ENCODE measurements around the gene PLD4.
"Not testable (repeated sequence)": the region's sequence is repeated elsewhere in the genome, so short reads cannot be mapped to it uniquely, and the experiment has no call there.

PLD4 gene

GRCh38 chr14:104898870-104899510, 25.7 kb upstream of the PLD4 start:
- no peak for DNase-seq

- DNase-seq, result no peak
Observed at GRCh38 chr14:104899781-104900180, 24.9 kb upstream of the PLD4 start.

- DNase-seq, result no peak
Observed at GRCh38 chr14:104900639-104901512, 23.8 kb upstream of the PLD4 start.

GRCh38 chr14:104903990-104904389, 20.7 kb upstream of the PLD4 start:
- DNase-seq, result no peak

- not testable (repeated sequence) for DNase-seq
Observed at GRCh38 chr14:104904650-104905578, 19.8 kb upstream of the PLD4 start.

- not testable (repeated sequence) for DNase-seq
Observed at GRCh38 chr14:104905579-104905933, 19.1 kb upstream of the PLD4 start.

GRCh38 chr14:104908303-104908702, 16.4 kb upstream of the PLD4 start:
- DNase-seq, result no peak

GRCh38 chr14:104912053-104912452, 12.6 kb upstream of the PLD4 start:
- no peak for DNase-seq

GRCh38 chr14:104913435-104913834, 11.2 kb upstream of the PLD4 start:
- DNase-seq, result no peak

- DNase-seq, result no peak
Observed at GRCh38 chr14:104917116-104917515, 7.6 kb upstream of the PLD4 start.

GRCh38 chr14:104917993-104918392, 6.7 kb upstream of the PLD4 start:
- no peak for DNase-seq

- not testable (repeated sequence) for DNase-seq
Observed at GRCh38 chr14:104919152-104919992, 5.3 kb upstream of the PLD4 start.

- DNase-seq, result no peak
Observed at GRCh38 chr14:104919993-104920315, 4.7 kb upstream of the PLD4 start.

- DNase-seq, result no peak
Observed at GRCh38 chr14:104923640-104924420, 849 bp upstream of the PLD4 start.

- DNase-seq, result no peak
Observed at GRCh38 chr14:104925214-104925854, 655 bp downstream of the PLD4 start.

GRCh38 chr14:104925855-104926609, 1.4 kb downstream of the PLD4 start:
- DNase-seq, result no peak

GRCh38 chr14:104926619-104927431, 2.1 kb downstream of the PLD4 start:
- no peak for DNase-seq

GRCh38 chr14:104927432-104927816, 2.7 kb downstream of the PLD4 start:
- no peak for DNase-seq

GRCh38 chr14:104927901-104928300, 3.2 kb downstream of the PLD4 start:
- DNase-seq, result no peak

All from central memory CD4-positive, alpha-beta T cell (primary cell).